ENCODE data around the gene RAB27B.

GRCh38 chr18:54845787-54846186 is 17.5 kb downstream of the RAB27B start:
- TF ChIP-seq, protein P1, sequence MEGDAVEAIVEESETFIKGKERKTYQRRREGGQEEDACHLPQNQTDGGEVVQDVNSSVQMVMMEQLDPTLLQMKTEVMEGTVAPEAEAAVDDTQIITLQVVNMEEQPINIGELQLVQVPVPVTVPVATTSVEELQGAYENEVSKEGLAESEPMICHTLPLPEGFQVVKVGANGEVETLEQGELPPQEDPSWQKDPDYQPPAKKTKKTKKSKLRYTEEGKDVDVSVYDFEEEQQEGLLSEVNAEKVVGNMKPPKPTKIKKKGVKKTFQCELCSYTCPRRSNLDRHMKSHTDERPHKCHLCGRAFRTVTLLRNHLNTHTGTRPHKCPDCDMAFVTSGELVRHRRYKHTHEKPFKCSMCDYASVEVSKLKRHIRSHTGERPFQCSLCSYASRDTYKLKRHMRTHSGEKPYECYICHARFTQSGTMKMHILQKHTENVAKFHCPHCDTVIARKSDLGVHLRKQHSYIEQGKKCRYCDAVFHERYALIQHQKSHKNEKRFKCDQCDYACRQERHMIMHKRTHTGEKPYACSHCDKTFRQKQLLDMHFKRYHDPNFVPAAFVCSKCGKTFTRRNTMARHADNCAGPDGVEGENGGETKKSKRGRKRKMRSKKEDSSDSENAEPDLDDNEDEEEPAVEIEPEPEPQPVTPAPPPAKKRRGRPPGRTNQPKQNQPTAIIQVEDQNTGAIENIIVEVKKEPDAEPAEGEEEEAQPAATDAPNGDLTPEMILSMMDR (IDR thresholded peaks at IDR 0.05) = no peak
- TF ChIP-seq EZH2 (IDR thresholded peaks at IDR 0.05) = no peak
